Kidney (tissue), 14 donors: ENCODE data around the gene XPNPEP2. TPM values are rescaled to one million over a fixed set of nuclear protein-coding genes. Genes with fewer than 3 reads are reported as not detected.

Source experiments
- DNase-seq, 5 donors: peaks; one replicate each; pipeline ENCODE4 v3.0.0-alpha.2; 2013 to 2020
- FAIRE-seq: peaks from 2 replicates; lab custom pipeline; 2012; peaks lifted over from hg19 to GRCh38; lab: Jason Lieb, UNC
- H3K27ac ChIP-seq, 2 donors: one replicate each; pipeline ENCODE4 v1.7.0; 2013; ENCODE audit warnings: low read depth in 2 of 2, low read length in 2 of 2, inconsistent platforms in 1 of 2
- H3K27me3 ChIP-seq: one replicate; pipeline ENCODE4 v1.7.1; 2013; ENCODE audit warnings: low read length, inconsistent platforms; ENCODE audit not compliant: control insufficient read depth, insufficient read depth
- H3K36me3 ChIP-seq, 3 donors: one replicate each; pipeline versions ENCODE4 v1.7.0 to v1.7.1; 2013; ENCODE audit warnings: low read length in 3 of 3, control low read depth in 1 of 3, inconsistent platforms in 1 of 3; ENCODE audit not compliant: insufficient read depth in 3 of 3, control insufficient read depth in 2 of 3
- H3K4me1 ChIP-seq, 3 donors: one replicate each; pipeline versions ENCODE4 v1.7.0 to v1.7.1; 2013; ENCODE audit warnings: low read length in 3 of 3, inconsistent platforms in 1 of 3, low read depth in 1 of 3; ENCODE audit not compliant: control insufficient read depth in 2 of 3, insufficient read depth in 2 of 3
- H3K4me3 ChIP-seq, 3 donors: one replicate each; pipeline versions ENCODE4 v1.7.0 to v1.8.1; 2013; ENCODE audit warnings: low read length in 3 of 3, control low read depth in 1 of 3, inconsistent platforms in 1 of 3
- H3K9ac ChIP-seq, 3 donors: one replicate each; pipeline versions ENCODE4 v1.7.0 to v1.7.1; 2013; ENCODE audit warnings: low read length in 3 of 3, control low read depth in 1 of 3, inconsistent platforms in 1 of 3
- H3K9me3 ChIP-seq, 3 donors: one replicate each; pipeline versions ENCODE4 v1.7.0 to v1.7.1; 2013; ENCODE audit warnings: low read length in 3 of 3, control low read depth in 1 of 3, inconsistent platforms in 1 of 3; ENCODE audit not compliant: control insufficient read depth in 2 of 3, insufficient read depth in 1 of 3
- intact Hi-C: fragments of 100-400 bp; cut with DNase I; formaldehyde crosslinking; loops from one replicate; pipeline ENCODE4 v1.11.1; 2022
- polyA plus RNA-seq: library from polyadenylated mRNA; stranded (reverse); fragments of 350-450 nt; fragmentation: Illumina TruSeq; extraction: RNeasy Lipid Tissue Mini Kit (QIAGEN cat#74804); gene quantifications from one replicate; pipeline ENCODE4 v1.2.3, GENCODE V29; 2014; ENCODE audit warnings: low read depth, low replicate concordance; ENCODE audit not compliant: insufficient read depth
- total RNA-seq: library from RNA; stranded (reverse); fragmentation: NEBNext Ultra II Directional; extraction: Animal tissue kit (Norgen Biotek cat#: 25700); gene quantifications from one replicate; pipeline ENCODE4 v1.2.1, GENCODE V29; 2021
- TF ChIP-seq, protein P1 (sequence below): IDR thresholded peaks from 3 replicates; pipeline ENCODE4 v1.5.1; 2012; ENCODE audit warnings: mild to moderate bottlenecking, moderate library complexity, borderline replicate concordance; ENCODE audit not compliant: insufficient read depth; ENCODE audit errors: extremely low read depth
- donor health status: control.
- donor health status: control.
- donor health status: control.
- donor health status: control.
- donor health status: control.
- donor health status: DM: yes; HTN: yes; CAD: no.
- donor health status: Normal renal cell carcinoma (clear cell type).

The XPNPEP2 gene
- total and polyA plus RNA-seq, 2 donors from 2014 or later, result 2.0 to 78.6 TPM

GRCh38 chrX:129771266-129771995, 32.7 kb downstream of the XPNPEP2 start:
- Histone ChIP-seq H3K9me3 (no peaks in the 10 kb centered on the region), H3K4me1 (peaks cover 0 to 9% (median 0%) of the 10 kb centered on the region in 3 donors), H3K4me3 (no peak overlapping the region), H3K27me3 (no peaks in the 10 kb centered on the region), H3K9ac (no peak overlapping the region), H3K36me3 (no peaks in the 10 kb centered on the region), H3K27ac (no peak overlapping the region)
- no peak for FAIRE-seq
- TF ChIP-seq, protein P1, sequence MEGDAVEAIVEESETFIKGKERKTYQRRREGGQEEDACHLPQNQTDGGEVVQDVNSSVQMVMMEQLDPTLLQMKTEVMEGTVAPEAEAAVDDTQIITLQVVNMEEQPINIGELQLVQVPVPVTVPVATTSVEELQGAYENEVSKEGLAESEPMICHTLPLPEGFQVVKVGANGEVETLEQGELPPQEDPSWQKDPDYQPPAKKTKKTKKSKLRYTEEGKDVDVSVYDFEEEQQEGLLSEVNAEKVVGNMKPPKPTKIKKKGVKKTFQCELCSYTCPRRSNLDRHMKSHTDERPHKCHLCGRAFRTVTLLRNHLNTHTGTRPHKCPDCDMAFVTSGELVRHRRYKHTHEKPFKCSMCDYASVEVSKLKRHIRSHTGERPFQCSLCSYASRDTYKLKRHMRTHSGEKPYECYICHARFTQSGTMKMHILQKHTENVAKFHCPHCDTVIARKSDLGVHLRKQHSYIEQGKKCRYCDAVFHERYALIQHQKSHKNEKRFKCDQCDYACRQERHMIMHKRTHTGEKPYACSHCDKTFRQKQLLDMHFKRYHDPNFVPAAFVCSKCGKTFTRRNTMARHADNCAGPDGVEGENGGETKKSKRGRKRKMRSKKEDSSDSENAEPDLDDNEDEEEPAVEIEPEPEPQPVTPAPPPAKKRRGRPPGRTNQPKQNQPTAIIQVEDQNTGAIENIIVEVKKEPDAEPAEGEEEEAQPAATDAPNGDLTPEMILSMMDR, result no peak
- intact Hi-C loops, result no loop called here
- no peak for DNase-seq

GRCh38 chrX:129772796-129773431, 34.1 kb downstream of the XPNPEP2 start:
- Histone ChIP-seq H3K9me3 (no peaks in the 10 kb centered on the region), H3K4me1 (peaks cover 0 to 9% (median 0%) of the 10 kb centered on the region in 3 donors), H3K4me3 (no peak overlapping the region), H3K27ac (no peak overlapping the region), H3K9ac (no peak overlapping the region), H3K27me3 (no peaks in the 10 kb centered on the region), H3K36me3 (no peaks in the 10 kb centered on the region)
- FAIRE-seq, result no peak
- TF ChIP-seq, protein P1, result no peak
- intact Hi-C loops, result no loop called here
- DNase-seq, result peak in 1 of 5 donors; percentile 80

DNA sequence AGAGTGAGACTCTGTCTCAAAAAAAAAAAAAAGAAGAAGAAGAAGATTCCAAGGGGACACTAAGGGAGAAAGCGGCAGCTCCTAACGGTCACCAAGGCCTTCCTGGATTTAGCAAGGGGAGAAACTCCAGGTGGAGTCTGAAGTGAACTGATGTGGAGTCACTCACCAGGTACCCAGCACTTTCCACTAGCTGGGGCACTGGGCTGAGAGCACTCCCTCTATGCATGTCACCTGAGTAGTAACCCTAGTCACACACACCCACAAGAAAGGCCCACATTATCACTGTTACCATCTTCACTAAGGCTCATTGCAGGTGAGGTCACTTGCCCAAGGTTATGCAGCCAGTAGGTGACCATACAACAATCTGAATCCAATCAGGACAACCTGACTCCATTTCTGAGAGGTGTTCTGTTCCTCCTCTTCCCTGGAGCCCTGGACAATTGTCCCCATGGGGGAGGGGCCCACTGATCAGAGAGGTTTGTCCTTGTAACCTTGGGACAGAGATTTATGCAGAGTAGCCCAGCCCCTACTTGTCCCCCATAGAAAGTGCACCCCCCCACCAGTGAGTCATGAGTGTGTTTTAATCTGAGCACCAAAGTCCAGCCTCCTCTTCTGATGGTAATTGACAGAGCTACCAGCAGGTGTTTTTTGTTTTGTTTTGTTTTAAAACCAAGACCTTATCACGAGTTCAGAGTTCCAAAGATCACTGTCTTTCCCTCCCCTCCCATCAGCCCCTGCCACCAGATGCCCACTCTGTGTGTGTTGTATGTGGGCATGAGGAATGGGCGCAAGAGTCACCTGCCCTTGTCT, 35.1 kb downstream of the XPNPEP2 start:
- FAIRE-seq (no peak), DNase-seq (peak in 1 of 5 donors; percentile 33)
- H3K27me3 ChIP-seq, result no peaks in the 10 kb centered on the region
- H3K9me3 ChIP-seq, result no peaks in the 10 kb centered on the region
- TF ChIP-seq, protein P1, result no peak
- no peaks in the 10 kb centered on the region for H3K36me3 ChIP-seq
- H3K27ac ChIP-seq, result peak overlapping the region in 1 of 2 donors; percentile 4
- no peak overlapping the region for H3K4me3 ChIP-seq
- intact Hi-C loops, result no loop called here
- H3K4me1 ChIP-seq, result peaks cover 0 to 9% (median 0%) of the 10 kb centered on the region in 3 donors
- H3K9ac ChIP-seq, result no peak overlapping the region
